Fibroblast of lung (primary cell): ENCODE results near the gene CCT6A. TPM values are rescaled to one million over a fixed set of nuclear protein-coding genes. Genes with fewer than 3 reads are reported as not detected.
"Not testable (repeated sequence)": the region's sequence is repeated elsewhere in the genome, so short reads cannot be mapped to it uniquely, and the experiment has no call there.

Experiments used
- DNase-seq, 2 donors: peaks; one replicate each; pipeline versions ENCODE4 v3.0.0 to v3.0.0-alpha.2; 2010; ENCODE audit warnings: low read depth in 2 of 2
- H2AFZ ChIP-seq: 2 replicates; pipeline ENCODE4 v1.5.1; 2012; ENCODE audit warnings: low read length, control low read depth, inconsistent platforms
- H3K27ac ChIP-seq: 2 replicates; pipeline ENCODE4 v1.5.1; 2011; ENCODE audit warnings: low read length, control low read depth; ENCODE audit not compliant: insufficient read depth
- H3K27me3 ChIP-seq: 2 replicates; pipeline ENCODE4 v1.5.1; 2011; ENCODE audit warnings: mild to moderate bottlenecking, low read length; ENCODE audit not compliant: control insufficient read depth, insufficient read depth
- H3K36me3 ChIP-seq: 2 replicates; pipeline ENCODE4 v1.5.1; 2011; ENCODE audit warnings: low read length; ENCODE audit not compliant: control insufficient read depth, insufficient read depth
- H3K4me1 ChIP-seq: 2 replicates; pipeline ENCODE4 v1.5.1; 2011; ENCODE audit warnings: low read length; ENCODE audit not compliant: control insufficient read depth, insufficient read depth; ENCODE audit errors: extremely low read depth
- H3K4me2 ChIP-seq: 2 replicates; pipeline ENCODE4 v1.5.1; 2011; ENCODE audit warnings: low read length, control low read depth; ENCODE audit not compliant: insufficient read depth; ENCODE audit errors: extremely low read depth
- H3K4me3 ChIP-seq, 4 experiments: fragments of 200-600 bp in 1 of 4; sonication (generic) in 1 of 4; replicated peaks in 1 of 4; 2 replicates each; pipeline ENCODE4 v1.5.1; 2011 to 2016; ENCODE audit warnings: low read length in 4 of 4, low read depth in 3 of 4, mild to moderate bottlenecking in 3 of 4, control low read depth in 2 of 4, inconsistent platforms in 1 of 4, mixed read lengths in 1 of 4; ENCODE audit not compliant: insufficient read depth in 1 of 4; ENCODE audit errors: control extremely low read depth in 1 of 4
- H3K79me2 ChIP-seq: 2 replicates; pipeline ENCODE4 v1.5.1; 2012; ENCODE audit warnings: mild to moderate bottlenecking, low read length, inconsistent platforms; ENCODE audit not compliant: control insufficient read depth, insufficient read depth
- H3K9ac ChIP-seq: 2 replicates; pipeline ENCODE4 v1.5.1; 2011; ENCODE audit warnings: mild to moderate bottlenecking, low read length, control low read depth; ENCODE audit not compliant: insufficient read depth
- H3K9me3 ChIP-seq: 2 replicates; pipeline ENCODE4 v1.5.1; 2012; ENCODE audit warnings: low read depth, low read length; ENCODE audit not compliant: control insufficient read depth, insufficient read depth
- H4K20me1 ChIP-seq: 2 replicates; pipeline ENCODE4 v1.5.1; 2011; ENCODE audit warnings: low read length; ENCODE audit not compliant: control insufficient read depth, insufficient read depth; ENCODE audit errors: extremely low read depth
- EZH2 ChIP-seq: IDR thresholded peaks from 2 replicates; pipeline ENCODE4 v1.5.1; 2012; ENCODE audit warnings: low read length, control low read depth, mild to moderate bottlenecking; ENCODE audit errors: missing control alignments
- polyA plus RNA-seq, 2 donors: library from polyadenylated mRNA; depleted of rRNA in 1 of 2; stranded (reverse) in 1 of 2; unstranded in 1 of 2; fragments of >200 nt; gene quantifications; 2 replicates each; pipeline ENCODE4 v1.2.1, GENCODE V29; 2011 to 2012; ENCODE audit warnings: missing spikeins in 1 of 2
- total RNA-seq: library from RNA; depleted of rRNA; stranded (reverse); fragments of >200 nt; gene quantifications from 2 replicates; pipeline ENCODE4 v1.2.1, GENCODE V29; 2014
- TF ChIP-seq, protein P1 (sequence below), 2 donors: IDR thresholded peaks in 1 of 2; conservative IDR thresholded peaks in 1 of 2; 1 replicate in 1 of 2; 2 replicates in 1 of 2; pipeline ENCODE4 v1.5.1; 2011 to 2012; ENCODE audit warnings: low read length in 2 of 2, control low read depth in 1 of 2, inconsistent platforms in 1 of 2, low read depth in 1 of 2, mild to moderate bottlenecking in 1 of 2

The CCT6A gene
- total and polyA plus RNA-seq, 2 donors (not counting 1 experiment from before 2014, with no cell fraction given), result 158 to 172 TPM

DNA sequence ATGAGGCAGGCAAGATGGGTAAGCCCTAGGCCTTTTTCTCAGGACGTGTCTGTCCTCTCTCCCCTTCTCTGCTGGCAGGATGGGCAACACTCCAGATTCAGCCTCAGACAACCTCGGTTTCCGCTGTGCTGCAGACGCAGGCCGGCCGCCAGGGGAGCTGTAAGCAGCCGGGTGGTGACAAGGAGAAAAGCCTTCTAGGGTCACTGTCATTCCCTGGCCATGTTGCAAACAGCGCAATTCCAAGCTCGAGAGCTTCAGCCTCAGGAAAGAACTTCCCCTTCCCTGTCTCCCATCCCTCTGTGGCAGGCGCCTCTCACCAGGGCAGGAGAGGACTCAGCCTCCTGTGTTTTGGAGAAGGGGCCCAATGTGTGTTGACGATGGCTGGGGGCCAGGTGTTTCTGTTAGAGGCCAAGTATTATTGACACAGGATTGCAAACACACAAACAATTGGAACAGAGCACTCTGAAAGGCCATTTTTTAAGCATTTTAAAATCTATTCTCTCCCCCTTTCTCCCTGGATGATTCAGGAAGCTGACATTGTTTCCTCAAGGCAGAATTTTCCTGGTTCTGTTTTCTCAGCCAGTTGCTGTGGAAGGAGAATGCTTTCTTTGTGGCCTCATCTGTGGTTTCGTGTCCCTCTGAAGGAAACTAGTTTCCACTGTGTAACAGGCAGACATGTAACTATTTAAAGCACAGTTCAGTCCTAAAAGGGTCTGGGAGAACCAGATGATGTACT lies 28.1 kb downstream of the CCT6A start:
- Histone ChIP-seq H3K79me2 (no peaks in the 10 kb centered on the region), H3K27ac (no peak overlapping the region), H3K9me3 (no peaks in the 10 kb centered on the region), H3K4me1 (no peaks in the 10 kb centered on the region), H3K4me2 (no peak overlapping the region), H3K36me3 (peaks cover 9% of the 10 kb centered on the region), H4K20me1 (no peaks in the 10 kb centered on the region), H2AFZ (no peak overlapping the region), H3K27me3 (no peaks in the 10 kb centered on the region), H3K4me3 (no peak overlapping the region), H3K9ac (no peak overlapping the region)
- DNase-seq, result peak; percentile 73 to 79
- no peak for TF ChIP-seq EZH2
- TF ChIP-seq, protein P1, sequence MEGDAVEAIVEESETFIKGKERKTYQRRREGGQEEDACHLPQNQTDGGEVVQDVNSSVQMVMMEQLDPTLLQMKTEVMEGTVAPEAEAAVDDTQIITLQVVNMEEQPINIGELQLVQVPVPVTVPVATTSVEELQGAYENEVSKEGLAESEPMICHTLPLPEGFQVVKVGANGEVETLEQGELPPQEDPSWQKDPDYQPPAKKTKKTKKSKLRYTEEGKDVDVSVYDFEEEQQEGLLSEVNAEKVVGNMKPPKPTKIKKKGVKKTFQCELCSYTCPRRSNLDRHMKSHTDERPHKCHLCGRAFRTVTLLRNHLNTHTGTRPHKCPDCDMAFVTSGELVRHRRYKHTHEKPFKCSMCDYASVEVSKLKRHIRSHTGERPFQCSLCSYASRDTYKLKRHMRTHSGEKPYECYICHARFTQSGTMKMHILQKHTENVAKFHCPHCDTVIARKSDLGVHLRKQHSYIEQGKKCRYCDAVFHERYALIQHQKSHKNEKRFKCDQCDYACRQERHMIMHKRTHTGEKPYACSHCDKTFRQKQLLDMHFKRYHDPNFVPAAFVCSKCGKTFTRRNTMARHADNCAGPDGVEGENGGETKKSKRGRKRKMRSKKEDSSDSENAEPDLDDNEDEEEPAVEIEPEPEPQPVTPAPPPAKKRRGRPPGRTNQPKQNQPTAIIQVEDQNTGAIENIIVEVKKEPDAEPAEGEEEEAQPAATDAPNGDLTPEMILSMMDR (conservative IDR thresholded peaks at IDR 0.05 in 1 of 2, IDR thresholded peaks at IDR 0.05 in 1 of 2; ENCODE audit: low read depth in 1 of 2, low read length in 2 of 2), result peak; percentile 78 to 95

DNA sequence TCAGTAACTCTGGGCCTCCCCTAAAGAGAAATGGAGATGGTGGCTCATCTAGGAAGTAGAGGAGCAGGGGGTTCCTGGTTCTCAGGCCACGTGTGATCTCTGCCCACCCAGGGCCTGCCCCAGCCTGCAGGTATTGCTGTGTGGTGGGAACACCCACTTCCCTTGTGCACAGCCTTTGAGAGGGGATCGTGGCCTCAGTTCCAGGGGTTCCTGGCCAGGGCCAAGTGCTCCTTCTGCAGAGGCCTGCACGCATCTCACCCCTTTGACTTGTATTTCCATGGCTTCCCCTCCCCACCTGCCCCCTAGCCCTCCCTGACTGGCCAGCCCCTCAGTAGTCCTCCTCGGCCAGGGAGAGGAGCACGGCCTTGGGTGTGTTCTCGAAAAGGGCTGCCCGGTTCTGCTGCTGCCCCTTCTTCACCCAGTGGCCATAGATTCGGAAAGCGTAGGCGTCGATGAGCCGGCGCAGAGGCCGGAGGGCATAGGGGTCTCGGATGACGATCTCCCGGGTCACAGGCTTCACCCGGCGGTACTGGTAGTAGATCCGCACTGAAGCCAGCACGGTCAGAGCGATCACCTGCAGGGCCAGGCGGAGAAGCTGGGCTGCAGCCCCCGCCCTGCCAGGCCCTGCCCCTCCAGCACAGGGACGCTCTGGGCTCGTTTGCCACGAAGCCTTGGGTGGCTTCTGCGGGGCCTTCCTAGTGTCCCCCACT lies 29.3 kb downstream of the CCT6A start:
- not testable (repeated sequence) for H4K20me1 ChIP-seq, H3K79me2 ChIP-seq, H3K9me3 ChIP-seq, H3K4me3 ChIP-seq, H3K36me3 ChIP-seq, H3K27me3 ChIP-seq, H3K4me1 ChIP-seq, DNase-seq, H3K4me2 ChIP-seq, H3K9ac ChIP-seq, H2AFZ ChIP-seq, H3K27ac ChIP-seq

DNA sequence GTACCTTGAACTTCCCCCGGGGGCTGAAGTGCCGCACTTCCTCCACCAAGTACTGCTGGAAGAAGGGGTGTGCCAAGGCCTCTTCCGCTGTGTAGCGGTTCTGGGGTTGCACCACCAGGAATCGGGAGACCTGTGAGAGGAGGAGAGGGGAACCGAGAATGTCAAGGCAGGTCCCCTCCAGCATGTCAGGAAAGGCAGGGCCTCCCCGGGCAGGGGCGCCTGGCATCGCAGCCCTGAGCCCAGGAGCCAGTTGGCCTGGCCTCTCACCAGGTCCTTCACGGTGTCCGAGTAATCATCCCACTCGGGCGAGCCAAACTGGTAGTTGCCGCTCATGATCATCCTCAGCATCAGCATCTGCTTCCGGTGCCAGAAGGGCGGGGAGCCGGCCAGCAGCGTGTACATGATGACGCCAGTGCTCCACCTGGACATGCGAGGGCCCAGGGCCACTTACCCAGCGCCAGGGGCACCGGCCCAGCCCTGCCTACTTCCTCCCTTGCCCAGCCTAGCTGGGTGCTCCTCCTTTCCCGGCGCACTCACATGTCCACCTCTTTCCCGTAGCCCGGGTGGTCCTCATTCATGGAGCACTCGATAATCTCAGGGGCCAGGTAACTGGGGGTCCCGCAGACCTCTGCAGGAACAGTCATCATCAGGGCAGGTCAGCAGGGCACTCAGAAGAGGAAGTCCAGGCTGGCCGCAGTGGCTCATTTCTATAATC lies 30.2 kb downstream of the CCT6A start:
- no peak for TF ChIP-seq EZH2
- TF ChIP-seq, protein P1 (conservative IDR thresholded peaks at IDR 0.05 in 1 of 2, IDR thresholded peaks at IDR 0.05 in 1 of 2; ENCODE audit: low read depth in 1 of 2, low read length in 2 of 2), result no peak
- H3K79me2 ChIP-seq, result no peaks in the 10 kb centered on the region
- no peak overlapping the region for H3K4me2 ChIP-seq
- H3K27me3 ChIP-seq, result no peaks in the 10 kb centered on the region
- no peak overlapping the region for H3K4me3 ChIP-seq
- H3K9me3 ChIP-seq, result no peaks in the 10 kb centered on the region
- no peaks in the 10 kb centered on the region for H3K4me1 ChIP-seq
- H3K9ac ChIP-seq, result no peak overlapping the region
- H4K20me1 ChIP-seq, result no peaks in the 10 kb centered on the region
- no peak for DNase-seq
- no peak overlapping the region for H2AFZ ChIP-seq
- no peak overlapping the region for H3K27ac ChIP-seq
- peaks cover 8% of the 10 kb centered on the region for H3K36me3 ChIP-seq
